A549 (cell line): ENCODE data around the gene THRA. TPM values are rescaled to one million over a fixed set of nuclear protein-coding genes. Genes with fewer than 3 reads are reported as not detected.

Experiments used
- ATAC-seq, 2 experiments: fragments of 200-7000 bp in 1 of 2; fragments of >200 bp in 1 of 2; cut with Nextera tagmentation in 1 of 2; cut with Tn5 transposase in 1 of 2; 3 replicates each; pipeline versions ENCODE4 v1.8.0 to v1.9.1; 2018 to 2020; ENCODE audit warnings: mild to moderate bottlenecking in 1 of 2, moderate library complexity in 1 of 2
- CTCF ChIA-PET: fragments of 300-600 bp; sonication (Branson Sonifier 250); formaldehyde crosslinking; extraction: SDS; loops from one replicate; lab custom pipeline; 2021; ENCODE audit warnings: antibody characterized with exemption, inconsistent platforms; lab: Yijun Ruan, JAX
- POLR2A ChIA-PET: fragments of 350-600 bp; formaldehyde crosslinking; extraction: SDS; loops from one replicate; lab custom pipeline; 2021; ENCODE audit warnings: antibody characterized with exemption, inconsistent platforms; lab: Yijun Ruan, JAX
- DNase-seq, 2 experiments: peaks; one replicate each; pipeline versions ENCODE4 v3.0.0 to v3.0.0-alpha.2; 2011 to 2016; ENCODE audit warnings: low read depth in 1 of 2, low spot score in 1 of 2
- FAIRE-seq: peaks from 2 replicates; lab custom pipeline; 2011; peaks lifted over from hg19 to GRCh38; lab: Jason Lieb, UNC
- H3K27ac ChIP-seq, 2 experiments: fragments of >200 bp; sonication (Bioruptor Twin); formaldehyde crosslinking; 3 replicates each; pipeline ENCODE4 v1.5.1; 2016 to 2017
- H3K4me1 ChIP-seq: fragments of >200 bp; sonication (Bioruptor Twin); formaldehyde crosslinking; 3 replicates; pipeline ENCODE4 v1.6.1; 2016
- H3K4me2 ChIP-seq: fragments of >200 bp; sonication (Bioruptor Twin); formaldehyde crosslinking; 3 replicates; pipeline ENCODE4 v1.6.1; 2016
- H3K4me3 ChIP-seq: fragments of >200 bp; sonication (Bioruptor Twin); formaldehyde crosslinking; 3 replicates; pipeline ENCODE4 v1.5.1; 2016
- H3K9me3 ChIP-seq: fragments of >200 bp; sonication (Bioruptor Twin); formaldehyde crosslinking; 3 replicates; pipeline ENCODE4 v1.6.1; 2016
- BCL3 ChIP-seq: fragments of >200 bp; sonication (Bioruptor Twin); formaldehyde crosslinking; IDR thresholded peaks from 3 replicates; pipeline ENCODE4 v1.6.1; 2016
- CHD2 ChIP-seq: fragments of 150-350 bp; IDR thresholded peaks from 2 replicates; pipeline ENCODE4 v1.6.1; 2014; ENCODE audit warnings: low read length; ENCODE audit not compliant: partially characterized antibody
- CTCF ChIP-seq: fragments of >200 bp; sonication (Bioruptor Twin); formaldehyde crosslinking; IDR thresholded peaks from 3 replicates; pipeline ENCODE4 v1.5.1; 2016
- HMGXB4 ChIP-seq: fragments of 250-450 bp; sonication (Bioruptor Pico); IDR thresholded peaks from 2 replicates; pipeline ENCODE4 v1.5.0; 2021; ENCODE audit warnings: mild to moderate bottlenecking, moderate library complexity, borderline replicate concordance
- HOXA7 ChIP-seq: fragments of 250-450 bp; sonication (Bioruptor Pico); IDR thresholded peaks from 2 replicates; pipeline ENCODE4 v1.5.0; 2020; ENCODE audit warnings: mild to moderate bottlenecking, moderate library complexity
- KDM5A ChIP-seq: fragments of 200-600 bp; sonication (generic); IDR thresholded peaks from 2 replicates; pipeline ENCODE4 v1.6.1; 2016; ENCODE audit warnings: antibody characterized with exemption, mild to moderate bottlenecking
- POLR2A ChIP-seq: IDR thresholded peaks from 2 replicates; pipeline ENCODE4 v1.6.1; 2012; ENCODE audit warnings: mild to moderate bottlenecking, low read length
- RAD21 ChIP-seq, 2 experiments: fragments of >200 bp in 1 of 2; sonication (Bioruptor Twin) in 1 of 2; formaldehyde crosslinking in 1 of 2; IDR thresholded peaks in 1 of 2; conservative IDR thresholded peaks in 1 of 2; 2 replicates in 1 of 2; 3 replicates in 1 of 2; pipeline ENCODE4 v1.6.1; 2012 to 2018; ENCODE audit warnings: inconsistent platforms in 1 of 2
- SMC3 ChIP-seq: fragments of >200 bp; sonication (Bioruptor Twin); formaldehyde crosslinking; IDR thresholded peaks from 3 replicates; pipeline ENCODE4 v1.6.1; 2018; ENCODE audit warnings: inconsistent platforms
- USF2 ChIP-seq: fragments of 450-650 bp; IDR thresholded peaks from 2 replicates; pipeline ENCODE4 v1.6.1; 2014; ENCODE audit warnings: antibody characterized with exemption
- WGBS: methylation state at CpG from one replicate; pipeline ENCODE4 v1.1.6; 2017; ENCODE audit errors: missing lambda C conversion rate; 5-methylcytosine and 5-hydroxymethylcytosine counted together
- polyA plus RNA-seq, 4 experiments: library from polyadenylated mRNA; depleted of rRNA in 3 of 4; stranded (reverse); fragments of >200 nt; fragmentation: RNase III in 1 of 4; extraction: RNeasy Plus Mini Kit Qiagen cat#74134 plus additional on column Dnase treatment in 1 of 4; gene quantifications; 2 replicates in 3 of 4; 3 replicates in 1 of 4; pipeline ENCODE4 v1.2.3, GENCODE V29; 2011 to 2017

THRA gene
- polyA plus RNA-seq, 2 of the 4 experiments (the other 2 are of a cell fraction), result 20.1 to 22.5 TPM

- Histone ChIP-seq H3K9me3 (no peaks in the 10 kb centered on the region), H3K4me3 (no peak overlapping the region), H3K4me1 (peaks cover 15% of the 10 kb centered on the region), H3K4me2 (no peak overlapping the region), H3K27ac (no peak overlapping the region)
- CTCF ChIA-PET, result interaction anchor here (0.6 to 18.9 kb wide), 31 partner anchors 12 to 268 kb away, joined by 3 to 919 read pairs (median 4); partner anchors contain the start of genes CSF3, MED24, MSL1 and NR1D1
- peak; percentile 70 to 85 for DNase-seq
- peak; percentile 52 to 84; a peak in 4 of 6 replicates for ATAC-seq
- TF ChIP-seq KDM5A (peak; percentile 36; the same call in 1 of the 2 replicates), RAD21 (conservative IDR thresholded peaks at IDR 0.05 in 1 of 2, IDR thresholded peaks at IDR 0.05 in 1 of 2) (peak; percentile 97), SMC3 (peak; percentile 97), CTCF (peak; percentile 95), BCL3 (no peak)
- 51% methylated on average over 17 of the region's 17 CpGs for WGBS
- FAIRE-seq, result peak; percentile 74
- POLR2A ChIA-PET, result interaction anchor here (0.8 to 1.0 kb wide), 2 partner anchors 12 to 15 kb away, joined by 3 to 5 read pairs; no protein-coding TSS in a partner anchor
Measured at GRCh38 chr17:40086150-40087044, 23.6 kb downstream of the THRA start.

- ChIA-PET CTCF (interaction anchor here (0.6 to 18.9 kb wide), 25 partner anchors 11 to 267 kb away, joined by 3 to 919 read pairs (median 5); partner anchors contain the start of genes CSF3, MED24, NR1D1 and THRA), POLR2A (interaction anchor here (1.0 kb wide), 1 partner anchor 12 kb away, joined by 5 read pairs; no protein-coding TSS in a partner anchor)
- no peak for ATAC-seq
- Histone ChIP-seq H3K9me3 (no peaks in the 10 kb centered on the region), H3K4me3 (no peak overlapping the region), H3K27ac (no peak overlapping the region), H3K4me2 (no peak overlapping the region), H3K4me1 (peaks cover 20% of the 10 kb centered on the region)
- no peak for DNase-seq
- no peak for FAIRE-seq
- TF ChIP-seq POLR2A (no peak), CHD2 (no peak), RAD21 (conservative IDR thresholded peaks at IDR 0.05 in 1 of 2, IDR thresholded peaks at IDR 0.05 in 1 of 2) (no peak), USF2 (no peak), HOXA7 (no peak), HMGXB4 (CRISPR knock-in tag) (no peak)
- WGBS, result 68% methylated on average over 6 of the region's 6 CpGs
Measured at GRCh38 chr17:40087049-40087794, 24.5 kb downstream of the THRA start.
